IPS DF 6.9 (cell line): ENCODE results near the gene ADORA3.

Experiments
- DNase-seq: peaks from one replicate; pipeline ENCODE4 v3.0.0-alpha.2; 2013; ENCODE audit warnings: low read depth, low spot score
- H3K27ac ChIP-seq: one replicate; pipeline ENCODE4 v1.5.1; 2013; ENCODE audit warnings: low read length, control low read depth
- H3K27me3 ChIP-seq: 2 replicates; pipeline ENCODE4 v1.6.1; 2013; ENCODE audit warnings: mild to moderate bottlenecking, low read length; ENCODE audit not compliant: control insufficient read depth, insufficient read depth
- H3K36me3 ChIP-seq: 2 replicates; pipeline ENCODE4 v1.6.1; 2013; ENCODE audit warnings: low read length; ENCODE audit not compliant: control insufficient read depth, insufficient read depth
- H3K4me1 ChIP-seq: 2 replicates; pipeline ENCODE4 v1.6.1; 2013; ENCODE audit warnings: low read length; ENCODE audit not compliant: control insufficient read depth, insufficient read depth
- H3K4me3 ChIP-seq: 2 replicates; pipeline ENCODE4 v1.5.1; 2013; ENCODE audit warnings: mild to moderate bottlenecking, low read length
- H3K9me3 ChIP-seq: 2 replicates; pipeline ENCODE4 v1.6.1; 2013; ENCODE audit warnings: low read length, inconsistent platforms; ENCODE audit not compliant: control insufficient read depth, insufficient read depth
- WGBS: extraction: QIAGEN DNeasy Blood & Tissue Kit; methylation state at CpG from one replicate; pipeline ENCODE4 v1.1.7; 2013; ENCODE audit warnings: mixed read lengths, missing lambda C conversion rate; ENCODE audit not compliant: insufficient read length, insufficient coverage; 5-methylcytosine and 5-hydroxymethylcytosine counted together

The ADORA3 gene

DNA sequence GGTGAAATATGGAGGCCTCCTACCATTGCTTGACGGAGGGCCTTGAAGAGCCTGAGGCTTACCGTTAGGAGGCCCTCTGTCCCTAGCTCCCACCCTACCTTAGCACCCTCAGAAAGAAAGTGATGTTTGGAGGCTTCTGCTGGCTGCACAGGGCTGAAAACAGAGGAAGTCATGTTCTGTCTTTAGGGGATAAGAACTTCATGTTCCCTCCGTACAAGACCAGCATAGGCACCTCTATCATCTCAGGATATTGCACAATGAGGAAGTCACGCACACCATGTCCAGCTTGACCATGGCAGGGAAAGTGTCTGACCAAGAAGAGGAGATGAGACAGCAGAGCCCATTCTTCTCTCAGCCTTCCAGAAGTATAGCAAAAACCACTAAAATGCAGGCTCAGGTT is 13.8 kb downstream of the ADORA3 start:
- H3K36me3 ChIP-seq, result no peaks in the 10 kb centered on the region
- H3K9me3 ChIP-seq, result no peaks in the 10 kb centered on the region
- H3K4me1 ChIP-seq, result peaks cover 2% of the 10 kb centered on the region; the same call in 1 of the 2 replicates
- no peak overlapping the region for H3K4me3 ChIP-seq
- H3K27ac ChIP-seq, result no peak overlapping the region
- no peak for DNase-seq
- no CpG with 5 or more reads among the region's 4 CpGs for WGBS
- no peaks in the 10 kb centered on the region for H3K27me3 ChIP-seq

DNA sequence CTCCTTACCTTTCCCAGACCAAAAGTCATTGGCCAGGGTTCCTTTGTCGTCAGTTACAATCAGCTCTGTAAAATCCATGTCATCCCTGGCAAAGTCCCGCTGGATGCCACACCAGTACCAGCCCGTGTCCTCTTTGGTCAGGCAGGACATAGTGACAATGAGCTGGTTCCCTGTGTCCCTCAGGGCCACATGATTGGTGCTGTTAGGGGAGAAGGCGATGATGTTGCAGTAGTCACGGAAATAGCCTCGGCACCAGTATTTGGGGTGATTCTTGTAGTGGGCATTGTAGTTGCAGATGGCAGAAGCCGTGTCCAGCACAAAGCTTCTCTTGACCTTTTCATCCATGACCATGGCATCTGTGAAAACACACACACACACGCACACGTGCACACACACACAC is 14.8 kb downstream of the ADORA3 start:
- Histone ChIP-seq H3K27me3 (no peaks in the 10 kb centered on the region), H3K4me3 (no peak overlapping the region), H3K4me1 (peaks cover 2% of the 10 kb centered on the region; the same call in 1 of the 2 replicates), H3K36me3 (no peaks in the 10 kb centered on the region), H3K9me3 (no peaks in the 10 kb centered on the region), H3K27ac (no peak overlapping the region)
- DNase-seq, result no peak
- WGBS, result no CpG with 5 or more reads among the region's 9 CpGs

DNA sequence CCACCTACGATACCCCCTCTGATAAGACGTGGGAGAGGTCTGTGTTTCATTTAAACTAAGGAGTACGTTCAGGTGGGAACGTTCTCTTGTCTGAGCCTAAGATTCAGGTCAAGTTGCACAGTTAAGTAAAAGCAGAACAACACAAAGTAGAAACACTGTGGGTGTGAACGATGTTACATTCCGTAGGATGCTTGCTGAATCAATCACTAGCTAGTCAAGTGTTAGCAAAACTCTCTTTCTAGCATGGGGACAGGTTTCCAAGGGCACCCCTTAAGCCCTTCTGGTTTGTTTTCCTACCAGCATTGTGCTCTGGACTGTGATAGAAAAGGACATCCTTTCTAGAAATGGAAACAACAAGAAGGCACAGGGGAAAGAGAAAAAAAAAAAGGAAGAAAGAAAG is 16.3 kb downstream of the ADORA3 start:
- H3K9me3 ChIP-seq, result no peaks in the 10 kb centered on the region
- no peaks in the 10 kb centered on the region for H3K27me3 ChIP-seq
- no peak overlapping the region for H3K4me3 ChIP-seq
- no peak for DNase-seq
- H3K27ac ChIP-seq, result no peak overlapping the region
- WGBS, result no CpG with 5 or more reads among the region's 6 CpGs
- no peaks in the 10 kb centered on the region for H3K36me3 ChIP-seq
- H3K4me1 ChIP-seq, result no peaks in the 10 kb centered on the region

DNA sequence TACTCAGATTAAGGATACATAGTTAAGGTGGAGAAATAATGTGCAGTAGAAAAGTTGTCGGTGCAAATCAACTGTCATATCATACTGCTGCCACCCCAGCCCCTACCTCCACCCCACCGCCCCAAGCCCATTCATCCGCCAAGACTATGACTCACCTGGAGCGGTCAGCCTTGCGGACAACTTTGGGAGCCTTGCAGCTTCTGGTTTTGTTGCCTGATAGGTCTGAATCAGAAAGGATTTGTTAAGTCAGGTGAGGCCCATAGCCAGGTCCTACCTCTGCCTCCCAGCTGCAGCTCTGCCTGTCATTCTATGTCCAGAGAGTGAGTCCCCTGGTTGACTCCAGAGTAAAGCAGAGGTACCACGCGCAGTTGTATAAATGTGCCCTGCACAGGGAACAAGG is 17.0 kb downstream of the ADORA3 start:
- no CpG with 5 or more reads among the region's 7 CpGs for WGBS
- H3K36me3 ChIP-seq, result no peaks in the 10 kb centered on the region
- no peak overlapping the region for H3K4me3 ChIP-seq
- DNase-seq, result no peak
- H3K4me1 ChIP-seq, result no peaks in the 10 kb centered on the region
- no peaks in the 10 kb centered on the region for H3K9me3 ChIP-seq
- no peak overlapping the region for H3K27ac ChIP-seq
- H3K27me3 ChIP-seq, result no peaks in the 10 kb centered on the region

DNA sequence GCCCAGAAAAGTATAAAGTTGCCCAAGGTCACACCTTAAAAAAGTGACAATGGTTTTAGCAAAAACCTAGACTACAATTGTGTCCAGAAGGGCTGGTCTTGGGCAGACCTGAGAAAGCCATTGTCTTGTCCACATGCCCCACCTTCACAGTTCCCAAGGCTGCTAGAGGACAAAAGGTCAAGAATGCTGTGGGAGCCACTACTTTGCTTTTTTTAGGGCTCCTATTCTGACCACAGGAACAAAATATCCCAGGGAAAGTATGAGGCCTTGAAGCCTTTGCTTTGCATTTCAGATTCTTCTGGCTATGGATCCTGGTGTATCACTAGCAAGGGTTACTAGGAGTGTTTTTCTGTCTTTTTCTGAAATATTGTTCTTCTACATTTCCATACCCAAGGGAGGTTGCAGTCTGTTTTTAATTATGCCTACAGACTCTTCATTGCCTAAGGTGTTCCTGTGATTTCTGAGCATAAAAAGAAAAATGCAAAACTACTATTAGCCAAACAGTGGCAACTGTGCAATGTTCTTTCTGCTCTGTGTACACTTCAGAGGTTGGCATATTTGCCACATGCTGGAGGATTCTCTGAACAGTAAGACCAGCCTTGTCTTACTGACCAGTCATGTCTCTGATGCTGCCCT is 18.9 kb downstream of the ADORA3 start:
- no peak overlapping the region for H3K4me3 ChIP-seq
- no peaks in the 10 kb centered on the region for H3K36me3 ChIP-seq
- DNase-seq, result no peak
- no peak overlapping the region for H3K27ac ChIP-seq
- no peaks in the 10 kb centered on the region for H3K4me1 ChIP-seq
- H3K27me3 ChIP-seq, result no peaks in the 10 kb centered on the region
- H3K9me3 ChIP-seq, result no peaks in the 10 kb centered on the region

DNA sequence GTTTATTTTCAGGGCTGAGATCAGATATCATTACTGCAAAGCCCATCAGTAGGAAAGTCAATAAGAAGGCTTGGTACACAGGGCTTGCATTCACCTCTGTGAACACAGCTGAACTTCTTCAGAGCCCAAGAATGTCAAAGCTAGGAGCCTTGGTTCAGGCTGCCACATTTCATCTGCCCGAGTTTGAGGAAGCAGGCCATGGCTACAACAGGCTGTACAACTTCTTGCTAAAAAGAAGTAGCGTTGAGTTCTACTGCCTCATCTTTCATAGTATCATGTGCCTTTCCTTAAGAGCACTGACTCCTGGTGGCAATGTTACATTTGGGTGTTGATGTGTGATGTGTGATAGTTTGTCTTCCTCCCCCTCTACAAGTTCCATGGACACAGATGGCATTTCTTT is 19.6 kb downstream of the ADORA3 start:
- DNase-seq, result no peak
- Histone ChIP-seq H3K27me3 (no peaks in the 10 kb centered on the region), H3K4me1 (no peaks in the 10 kb centered on the region), H3K27ac (no peak overlapping the region), H3K4me3 (no peak overlapping the region), H3K9me3 (no peaks in the 10 kb centered on the region), H3K36me3 (no peaks in the 10 kb centered on the region)
- WGBS, result no CpG with 5 or more reads among the region's 2 CpGs

DNA sequence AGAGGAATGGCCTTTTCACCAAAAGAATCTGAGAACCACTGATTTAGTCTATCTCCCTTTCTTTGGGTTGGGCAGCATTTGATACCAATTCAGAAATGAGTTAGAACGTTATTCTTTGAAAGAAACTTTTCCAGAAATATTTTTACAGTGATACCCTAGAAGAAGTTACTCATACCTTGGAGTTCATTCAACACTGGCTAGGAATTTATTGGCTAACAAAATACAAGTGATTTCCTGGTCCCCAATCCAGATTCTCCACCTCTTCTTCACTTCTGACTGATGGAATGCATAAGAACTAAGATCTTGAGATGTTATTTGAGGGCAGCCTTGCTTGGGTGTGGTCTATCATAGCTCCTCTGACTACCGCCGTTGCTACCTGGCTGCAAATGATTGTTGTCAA is 20.3 kb downstream of the ADORA3 start:
- no peak for DNase-seq
- Histone ChIP-seq H3K9me3 (no peaks in the 10 kb centered on the region), H3K4me3 (no peak overlapping the region), H3K4me1 (no peaks in the 10 kb centered on the region), H3K27ac (no peak overlapping the region), H3K36me3 (no peaks in the 10 kb centered on the region), H3K27me3 (no peaks in the 10 kb centered on the region)
- no CpG with 5 or more reads among the region's 3 CpGs for WGBS

DNA sequence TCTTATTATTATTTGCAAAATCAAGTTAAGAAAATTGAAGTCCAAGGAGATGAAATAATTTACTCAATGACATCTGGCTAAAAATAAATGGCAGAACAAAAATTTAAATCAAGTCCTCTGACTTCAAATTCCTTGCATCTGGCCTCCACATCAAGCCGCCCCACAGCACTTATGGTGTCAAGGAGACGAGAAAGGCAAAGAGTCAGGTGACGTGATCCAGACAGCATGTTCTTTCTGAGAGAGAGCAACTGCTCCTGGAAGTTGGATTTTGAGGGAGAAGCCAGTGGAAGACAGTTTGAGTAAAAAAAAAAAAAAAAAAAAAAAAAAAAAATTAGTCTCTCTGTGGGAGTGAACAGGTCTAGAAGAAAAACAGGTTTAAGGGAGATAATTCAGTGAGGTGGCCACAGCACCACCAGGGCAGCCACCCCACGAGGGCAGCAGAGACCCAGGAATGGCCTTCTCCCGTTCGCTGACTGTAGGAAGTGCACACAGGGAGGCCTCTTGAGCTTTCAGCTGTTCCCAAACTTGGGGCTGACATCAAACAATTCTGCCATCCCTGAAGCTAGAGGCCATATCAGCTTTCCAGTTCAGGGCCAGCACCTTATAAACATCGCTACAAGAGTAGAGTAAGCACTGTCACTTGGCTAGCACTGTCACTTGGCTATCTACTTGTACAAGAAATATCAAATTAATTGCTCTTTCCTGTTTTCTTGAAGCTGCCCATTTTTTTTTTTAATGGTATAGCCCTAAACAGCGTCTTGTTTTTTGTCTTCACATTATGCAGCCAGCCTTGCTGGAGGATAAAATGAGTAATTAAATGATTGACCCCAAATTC is 21.8 kb downstream of the ADORA3 start:
- H3K4me1 ChIP-seq, result no peaks in the 10 kb centered on the region

DNA sequence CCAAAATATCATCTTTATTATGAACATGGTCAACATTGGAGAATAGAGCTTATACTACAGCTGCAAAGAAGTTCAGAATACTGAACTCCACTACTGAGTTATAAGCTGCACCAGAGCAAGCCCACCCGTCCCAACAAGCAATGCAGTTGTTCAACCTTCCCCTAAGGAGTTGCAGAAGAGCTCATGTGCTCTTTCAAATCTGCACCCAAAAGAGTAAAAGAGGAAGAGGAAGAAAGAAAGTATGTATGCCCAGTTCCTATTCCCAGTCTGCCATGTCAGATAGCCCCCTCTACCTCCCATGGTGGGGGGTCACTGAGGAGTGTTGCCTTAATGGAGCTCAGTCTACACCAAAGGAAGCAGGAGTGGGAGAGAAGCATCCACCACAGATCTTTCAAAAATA is 22.8 kb downstream of the ADORA3 start:
- Histone ChIP-seq H3K4me3 (no peak overlapping the region), H3K9me3 (no peaks in the 10 kb centered on the region), H3K4me1 (no peaks in the 10 kb centered on the region), H3K27me3 (no peaks in the 10 kb centered on the region), H3K27ac (no peak overlapping the region), H3K36me3 (no peaks in the 10 kb centered on the region)
- WGBS, result no CpG with 5 or more reads among the region's 1 CpG
- DNase-seq, result no peak

More for the DNA sequence above, 21.8 kb downstream of the ADORA3 start:
- WGBS, result no CpG with 5 or more reads among the region's 8 CpGs
- no peak overlapping the region for H3K27ac ChIP-seq
- H3K36me3 ChIP-seq, result no peaks in the 10 kb centered on the region
- no peak overlapping the region for H3K4me3 ChIP-seq
- no peaks in the 10 kb centered on the region for H3K27me3 ChIP-seq
- no peaks in the 10 kb centered on the region for H3K9me3 ChIP-seq
- DNase-seq, result peak; percentile 39

DNA sequence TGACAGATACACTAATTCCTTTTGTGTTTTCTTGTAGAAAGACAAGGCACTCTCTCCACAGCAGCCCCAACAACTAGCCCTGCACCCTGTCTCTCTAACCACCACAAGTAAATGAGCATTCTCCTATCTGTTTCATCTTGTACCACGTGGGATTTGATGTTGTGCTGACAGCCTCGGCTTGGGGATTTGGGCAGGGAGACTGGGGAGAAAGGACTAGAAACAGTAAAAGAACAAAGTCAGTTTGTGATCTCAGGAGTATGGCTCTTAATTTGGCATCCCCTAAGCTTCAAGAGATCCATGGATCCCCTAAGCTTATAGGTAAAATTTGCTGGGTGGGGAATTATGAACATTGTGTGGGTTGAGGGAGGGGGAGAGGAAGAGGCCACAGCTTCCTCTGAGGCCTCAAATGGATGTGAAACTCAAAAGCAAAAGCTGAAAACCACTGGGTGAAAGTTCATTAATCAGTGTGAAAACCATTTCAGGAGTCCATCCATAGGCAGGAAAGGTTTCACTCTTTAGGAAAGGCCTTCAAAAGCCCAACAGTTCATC is 26.6 kb downstream of the ADORA3 start:
- no peaks in the 10 kb centered on the region for H3K9me3 ChIP-seq
- no peaks in the 10 kb centered on the region for H3K27me3 ChIP-seq
- no CpG with 5 or more reads among the region's 2 CpGs for WGBS
- no peak for DNase-seq
- no peak overlapping the region for H3K4me3 ChIP-seq
- H3K27ac ChIP-seq, result no peak overlapping the region
- no peaks in the 10 kb centered on the region for H3K4me1 ChIP-seq
- no peaks in the 10 kb centered on the region for H3K36me3 ChIP-seq
